ENCODE measurements around the gene FDX2.

Gene FDX2

DNA sequence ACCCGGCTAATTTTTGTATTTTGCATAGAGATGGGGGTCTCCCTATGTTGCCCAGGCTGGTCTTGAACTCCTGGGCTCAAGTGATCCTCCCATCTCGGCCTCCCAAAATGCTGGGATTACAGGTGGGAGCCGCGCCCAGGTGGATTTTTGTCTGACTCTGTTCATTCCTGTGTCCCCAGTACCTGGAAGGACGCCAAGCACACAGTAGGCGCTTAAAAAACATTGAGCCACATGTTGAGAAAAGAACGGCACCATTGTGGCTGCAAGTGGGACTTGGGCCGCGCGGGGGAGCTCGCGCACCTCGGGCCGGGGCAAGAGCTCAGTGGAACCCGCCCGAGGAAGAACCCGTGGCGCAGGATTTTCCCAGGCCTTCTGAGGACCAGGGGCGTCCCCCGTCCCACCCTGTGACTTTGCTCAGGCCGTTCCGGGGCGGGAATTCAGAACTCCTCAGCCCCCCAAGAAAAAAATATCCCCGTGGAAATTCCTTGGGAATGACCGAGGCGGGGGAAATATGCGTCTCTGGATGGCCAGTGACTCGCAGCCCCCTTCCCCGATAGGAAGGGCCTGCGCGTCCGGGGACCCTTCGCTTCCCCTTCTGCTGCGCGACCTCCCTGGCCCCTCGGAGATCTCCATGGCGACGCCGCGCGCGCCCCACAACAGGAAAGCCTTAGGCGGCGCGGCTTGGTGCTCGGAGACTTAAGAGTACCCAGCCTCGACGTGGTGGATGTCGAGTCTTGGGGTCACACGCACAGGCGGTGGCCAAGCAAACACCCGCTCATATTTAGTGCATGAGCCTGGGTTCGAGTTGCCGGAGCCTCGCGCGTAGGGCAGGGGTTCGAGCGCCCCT is 46.3 kb downstream of the FDX2 start:
- Histone ChIP-seq H3K79me1 (ENCODE audit: low read depth, low read length) (no peaks in the 10 kb centered on the region), H2AK5ac (ENCODE audit: low read depth, low read length) (peak overlapping the region; percentile 91)

GRCh38 chr19:10268071-10268470 is 47.7 kb downstream of the FDX2 start:
- Histone ChIP-seq H2AK5ac (ENCODE audit: low read depth, low read length) (no peak overlapping the region), H2BK15ac (ENCODE audit: low read length) (peak overlapping the region; percentile 19), H3K27ac (replicated peaks; ENCODE audit: low read length) (no peak overlapping the region), H2BK5ac (ENCODE audit: low read length) (no peak overlapping the region), H3K9ac (ENCODE audit: low read depth, low read length, poor library complexity) (no peak overlapping the region), H3K18ac (ENCODE audit: low read length) (no peak overlapping the region), H3K4ac (ENCODE audit: low read length) (no peak overlapping the region), H3K4me3 (ENCODE audit: low read length in 2 of 2) (no peak overlapping the region), H4K91ac (ENCODE audit: low read depth, low read length, poor library complexity) (no peak overlapping the region), H2AFZ (ENCODE audit: low read length) (peak overlapping the region; percentile 79), H3K4me1 (ENCODE audit: control insufficient read depth in 2 of 2, insufficient read depth in 1 of 2, low read depth in 1 of 2, low read length in 2 of 2) (peaks cover 8 to 18% of the 10 kb centered on the region in 2 donors), H3K9me3 (replicated peaks in 1 of 2; ENCODE audit: control insufficient read depth in 2 of 2, insufficient read depth in 1 of 2, low read depth in 1 of 2, low read length in 2 of 2) (no peaks in the 10 kb centered on the region), H4K8ac (ENCODE audit: low read depth, low read length) (no peak overlapping the region), H2BK120ac (ENCODE audit: low read depth, low read length) (no peak overlapping the region), H3K14ac (ENCODE audit: low read length) (no peak overlapping the region), H2BK12ac (ENCODE audit: low read length) (no peak overlapping the region), H3K23ac (ENCODE audit: low read depth, low read length, poor library complexity) (no peak overlapping the region), H3K79me1 (ENCODE audit: low read depth, low read length) (no peaks in the 10 kb centered on the region), H3K27me3 (ENCODE audit: control insufficient read depth in 3 of 3, insufficient read depth in 3 of 3, low read depth in 1 of 3, low read length in 3 of 3) (peaks cover 0 to 29% (median 20%) of the 10 kb centered on the region in 3 experiments), H3K4me2 (ENCODE audit: insufficient read depth, low read length, poor library complexity, severe bottlenecking) (no peak overlapping the region), H3K36me3 (replicated peaks in 1 of 2; ENCODE audit: control insufficient read depth in 2 of 2, insufficient read depth in 2 of 2, low read length in 2 of 2) (no peaks in the 10 kb centered on the region)
- WGBS, 2 donors (ENCODE audit: extremely low coverage in 2 of 2, insufficient read length in 2 of 2, insufficient replicate concordance in 1 of 2): no CpG with 5 or more reads among the region's 6 CpGs
- DNase-seq (ENCODE audit: low spot score): no peak

More for the DNA sequence above, 46.3 kb downstream of the FDX2 start:
- Histone ChIP-seq H2AFZ (ENCODE audit: low read length) (peak overlapping the region; percentile 93), H4K91ac (ENCODE audit: low read depth, low read length, poor library complexity) (peak overlapping the region; percentile 72), H3K4me3 (ENCODE audit: low read length in 2 of 2) (no peak overlapping the region), H3K27me3 (ENCODE audit: control insufficient read depth in 3 of 3, insufficient read depth in 3 of 3, low read depth in 1 of 3, low read length in 3 of 3) (peaks cover 0 to 29% (median 20%) of the 10 kb centered on the region in 3 experiments), H2BK15ac (ENCODE audit: low read length) (peak overlapping the region; percentile 46), H3K4me1 (ENCODE audit: control insufficient read depth in 2 of 2, insufficient read depth in 1 of 2, low read depth in 1 of 2, low read length in 2 of 2) (peaks cover 8 to 18% of the 10 kb centered on the region in 2 donors), H3K9ac (ENCODE audit: low read depth, low read length, poor library complexity) (peak overlapping the region; percentile 50), H4K8ac (ENCODE audit: low read depth, low read length) (no peak overlapping the region), H2BK120ac (ENCODE audit: low read depth, low read length) (no peak overlapping the region), H3K36me3 (replicated peaks in 1 of 2; ENCODE audit: control insufficient read depth in 2 of 2, insufficient read depth in 2 of 2, low read length in 2 of 2) (peaks cover 0 to under 1% of the 10 kb centered on the region in 2 donors), H3K4me2 (ENCODE audit: insufficient read depth, low read length, poor library complexity, severe bottlenecking) (peak overlapping the region; percentile 58), H3K18ac (ENCODE audit: low read length) (peak overlapping the region; percentile 94), H3K23ac (ENCODE audit: low read depth, low read length, poor library complexity) (peak overlapping the region; percentile 93), H2BK5ac (ENCODE audit: low read length) (peak overlapping the region; percentile 44), H3K27ac (replicated peaks; ENCODE audit: low read length) (no peak overlapping the region), H3K9me3 (replicated peaks in 1 of 2; ENCODE audit: control insufficient read depth in 2 of 2, insufficient read depth in 1 of 2, low read depth in 1 of 2, low read length in 2 of 2) (no peaks in the 10 kb centered on the region), H3K14ac (ENCODE audit: low read length) (peak overlapping the region; percentile 38), H2BK12ac (ENCODE audit: low read length) (peak overlapping the region; percentile 86), H3K4ac (ENCODE audit: low read length) (no peak overlapping the region)
- WGBS, 2 donors (ENCODE audit: extremely low coverage in 2 of 2, insufficient read length in 2 of 2, insufficient replicate concordance in 1 of 2): no CpG with 5 or more reads among the region's 59 CpGs
- peak; percentile 69 for DNase-seq (ENCODE audit: low spot score)

DNA sequence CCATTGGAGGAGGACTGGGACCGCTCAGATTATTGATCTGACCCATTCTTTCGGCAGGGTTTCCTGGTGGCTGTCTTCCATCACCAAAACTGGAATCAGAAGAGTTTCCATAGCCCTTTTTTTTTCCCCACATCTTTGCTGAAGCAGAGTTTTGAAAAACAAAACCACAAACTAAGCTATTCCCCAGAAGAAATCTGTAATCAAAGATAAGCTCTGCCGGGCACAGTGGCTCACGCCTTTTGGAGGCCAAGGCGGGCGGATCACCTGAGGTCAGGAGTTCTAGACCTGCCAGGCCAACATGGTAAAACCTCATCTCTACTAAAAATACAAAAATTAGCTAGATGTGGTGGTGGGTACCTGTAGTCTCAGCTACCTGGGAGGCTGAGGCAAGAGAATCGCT is 49.1 kb downstream of the FDX2 start:
- H3K4me1 ChIP-seq (ENCODE audit: control insufficient read depth in 2 of 2, insufficient read depth in 1 of 2, low read depth in 1 of 2, low read length in 2 of 2): peaks cover 8 to 16% of the 10 kb centered on the region in 2 donors
- no peak overlapping the region for H3K9ac ChIP-seq (ENCODE audit: low read depth, low read length, poor library complexity)
- no peak overlapping the region for H3K4me3 ChIP-seq (ENCODE audit: low read length in 2 of 2)
- no peak overlapping the region for H3K4me2 ChIP-seq (ENCODE audit: insufficient read depth, low read length, poor library complexity, severe bottlenecking)
- no peak overlapping the region for H4K8ac ChIP-seq (ENCODE audit: low read depth, low read length)
- no peak overlapping the region for H2BK12ac ChIP-seq (ENCODE audit: low read length)
- no peak for DNase-seq (ENCODE audit: low spot score)
- H3K14ac ChIP-seq (ENCODE audit: low read length): no peak overlapping the region
- H3K23ac ChIP-seq (ENCODE audit: low read depth, low read length, poor library complexity): no peak overlapping the region
- H3K27me3 ChIP-seq (ENCODE audit: control insufficient read depth in 3 of 3, insufficient read depth in 3 of 3, low read depth in 1 of 3, low read length in 3 of 3): peaks cover 0 to 23% (median 20%) of the 10 kb centered on the region in 3 experiments
- H3K4ac ChIP-seq (ENCODE audit: low read length): no peak overlapping the region
- no peaks in the 10 kb centered on the region for H3K9me3 ChIP-seq (replicated peaks in 1 of 2; ENCODE audit: control insufficient read depth in 2 of 2, insufficient read depth in 1 of 2, low read depth in 1 of 2, low read length in 2 of 2)
- H2BK5ac ChIP-seq (ENCODE audit: low read length): no peak overlapping the region
- no peak overlapping the region for H2AK5ac ChIP-seq (ENCODE audit: low read depth, low read length)
- H2BK120ac ChIP-seq (ENCODE audit: low read depth, low read length): no peak overlapping the region
- no peak overlapping the region for H3K27ac ChIP-seq (replicated peaks; ENCODE audit: low read length)
- no peak overlapping the region for H2AFZ ChIP-seq (ENCODE audit: low read length)
- H3K36me3 ChIP-seq (replicated peaks in 1 of 2; ENCODE audit: control insufficient read depth in 2 of 2, insufficient read depth in 2 of 2, low read length in 2 of 2): no peaks in the 10 kb centered on the region
- no peaks in the 10 kb centered on the region for H3K79me1 ChIP-seq (ENCODE audit: low read depth, low read length)
- no CpG with 5 or more reads among the region's 7 CpGs for WGBS, 2 donors (ENCODE audit: extremely low coverage in 2 of 2, insufficient read length in 2 of 2, insufficient replicate concordance in 1 of 2)
- no peak overlapping the region for H3K18ac ChIP-seq (ENCODE audit: low read length)
- H2BK15ac ChIP-seq (ENCODE audit: low read length): no peak overlapping the region
- no peak overlapping the region for H4K91ac ChIP-seq (ENCODE audit: low read depth, low read length, poor library complexity)

DNA sequence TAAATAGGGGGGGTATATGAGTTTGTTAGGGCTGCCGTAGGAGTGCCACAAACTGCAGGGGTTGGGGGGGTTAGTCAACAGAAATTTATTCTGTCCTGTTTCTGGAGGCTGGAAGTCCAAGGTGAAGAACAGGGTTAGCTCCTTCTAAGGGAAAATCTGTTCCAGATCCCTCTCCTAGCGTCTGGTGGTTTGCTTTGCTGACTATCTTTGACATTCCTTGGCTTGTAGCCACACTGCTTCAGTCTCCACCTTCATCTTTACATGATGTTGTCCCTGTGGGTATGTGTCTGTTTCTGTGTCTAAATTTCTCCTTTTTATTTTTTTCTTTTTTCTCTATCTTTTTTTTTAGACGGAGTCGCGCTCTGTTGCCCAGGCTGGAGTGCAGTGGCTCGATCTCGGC is 53.0 kb downstream of the FDX2 start:
- Histone ChIP-seq H3K14ac (ENCODE audit: low read length) (no peak overlapping the region), H3K4me1 (ENCODE audit: control insufficient read depth in 2 of 2, insufficient read depth in 1 of 2, low read depth in 1 of 2, low read length in 2 of 2) (peaks cover 0 to 2% of the 10 kb centered on the region in 2 donors), H2BK5ac (ENCODE audit: low read length) (no peak overlapping the region), H3K9me3 (replicated peaks in 1 of 2; ENCODE audit: control insufficient read depth in 2 of 2, insufficient read depth in 1 of 2, low read depth in 1 of 2, low read length in 2 of 2) (no peaks in the 10 kb centered on the region), H3K79me1 (ENCODE audit: low read depth, low read length) (no peaks in the 10 kb centered on the region), H4K91ac (ENCODE audit: low read depth, low read length, poor library complexity) (no peak overlapping the region), H2BK15ac (ENCODE audit: low read length) (no peak overlapping the region), H3K36me3 (replicated peaks in 1 of 2; ENCODE audit: control insufficient read depth in 2 of 2, insufficient read depth in 2 of 2, low read length in 2 of 2) (peaks cover 14 to 23% of the 10 kb centered on the region in 2 donors), H3K23ac (ENCODE audit: low read depth, low read length, poor library complexity) (no peak overlapping the region), H2BK12ac (ENCODE audit: low read length) (no peak overlapping the region), H4K8ac (ENCODE audit: low read depth, low read length) (no peak overlapping the region), H3K27ac (replicated peaks; ENCODE audit: low read length) (no peak overlapping the region), H2AFZ (ENCODE audit: low read length) (no peak overlapping the region), H2BK120ac (ENCODE audit: low read depth, low read length) (no peak overlapping the region), H3K9ac (ENCODE audit: low read depth, low read length, poor library complexity) (no peak overlapping the region), H3K4ac (ENCODE audit: low read length) (no peak overlapping the region), H3K18ac (ENCODE audit: low read length) (no peak overlapping the region), H3K4me3 (ENCODE audit: low read length in 2 of 2) (no peak overlapping the region), H3K4me2 (ENCODE audit: insufficient read depth, low read length, poor library complexity, severe bottlenecking) (no peak overlapping the region), H2AK5ac (ENCODE audit: low read depth, low read length) (no peak overlapping the region), H3K27me3 (ENCODE audit: control insufficient read depth in 3 of 3, insufficient read depth in 3 of 3, low read depth in 1 of 3, low read length in 3 of 3) (no peaks in the 10 kb centered on the region)
- no CpG with 5 or more reads among the region's 7 CpGs for WGBS, 2 donors (ENCODE audit: extremely low coverage in 2 of 2, insufficient read length in 2 of 2, insufficient replicate concordance in 1 of 2)
- DNase-seq (ENCODE audit: low spot score): no peak

Measured in neuronal stem cell (in vitro differentiated cells).